ENCODE measurements around the gene TRIM33. TPM values are rescaled to one million over a fixed set of nuclear protein-coding genes. Genes with fewer than 3 reads are reported as not detected.
A peak's percentile ranks its signal among the peaks of the same experiment; 100 is the strongest.
"Not testable (repeated sequence)": the region's sequence is repeated elsewhere in the genome, so short reads cannot be mapped to it uniquely, and the experiment has no call there.

The TRIM33 gene
- total and polyA plus RNA-seq, 2 experiments from 2014 or later, result 10.6 to 17.6 TPM

GRCh38 chr1:114492978-114493377 is 18.0 kb downstream of the TRIM33 start:
- Histone ChIP-seq H4K20me1 (ENCODE audit: insufficient read depth) (peaks cover 14% of the 10 kb centered on the region; the same call in 1 of the 2 replicates), H3K9me3 (ENCODE audit: low read depth) (no peaks in the 10 kb centered on the region), H3K4me3 (no peak overlapping the region), H3K4me1 (ENCODE audit: insufficient read depth) (no peaks in the 10 kb centered on the region; the same call in 1 of the 2 replicates), H3K36me3 (ENCODE audit: low read depth) (no peaks in the 10 kb centered on the region), H3K27ac (no peak overlapping the region), H3K79me2 (ENCODE audit: insufficient read depth) (peaks cover 100% of the 10 kb centered on the region), H2AFZ (no peak overlapping the region), H3K4me2 (ENCODE audit: unreplicated experiment) (no peak overlapping the region), H3F3A (ENCODE audit: insufficient read depth) (peaks cover 13% of the 10 kb centered on the region; the same call in 1 of the 2 replicates), H3K9me2 (ENCODE audit: insufficient read depth) (no peaks in the 10 kb centered on the region), H3K9ac (no peak overlapping the region), H3K27me3 (replicated peaks; ENCODE audit: insufficient read depth) (no peaks in the 10 kb centered on the region)
- in situ Hi-C loops (cut with MboI), result no loop called here
- DNase-seq, result no peak
- TF ChIP-seq EZH2phosphoT487 (IDR thresholded peaks at IDR 0.05; ENCODE audit: insufficient read depth, low read depth) (no peak), EZH2 (IDR thresholded peaks at IDR 0.05; ENCODE audit: insufficient read depth, poor library complexity, severe bottlenecking) (no peak)
- WGBS, 2 experiments (ENCODE audit: low coverage in 1 of 2, low lambda C conversion rate in 2 of 2, missing lambda C conversion rate in 2 of 2), result 92 to 100% methylated on average over 1 of the region's 1 CpG

GRCh38 chr1:114490274-114490693 is 20.7 kb downstream of the TRIM33 start:
- H3K36me3 ChIP-seq (ENCODE audit: low read depth), result no peaks in the 10 kb centered on the region
- peaks cover 13% of the 10 kb centered on the region; the same call in 1 of the 2 replicates for H3F3A ChIP-seq (ENCODE audit: insufficient read depth)
- 10 to 13% methylated on average over 1 of the region's 1 CpG for WGBS, 2 experiments (ENCODE audit: low coverage in 1 of 2, low lambda C conversion rate in 2 of 2, missing lambda C conversion rate in 2 of 2)
- H3K79me2 ChIP-seq (ENCODE audit: insufficient read depth), result peaks cover 99% of the 10 kb centered on the region
- no peak overlapping the region for H3K9ac ChIP-seq
- H3K4me2 ChIP-seq (ENCODE audit: unreplicated experiment), result no peak overlapping the region
- in situ Hi-C loops (cut with MboI), result no loop called here
- no peaks in the 10 kb centered on the region for H3K9me3 ChIP-seq (ENCODE audit: low read depth)
- no peaks in the 10 kb centered on the region; the same call in 1 of the 2 replicates for H3K4me1 ChIP-seq (ENCODE audit: insufficient read depth)
- TF ChIP-seq EZH2phosphoT487 (IDR thresholded peaks at IDR 0.05; ENCODE audit: insufficient read depth, low read depth) (no peak), EZH2 (IDR thresholded peaks at IDR 0.05; ENCODE audit: insufficient read depth, poor library complexity, severe bottlenecking) (no peak)
- H3K4me3 ChIP-seq, result no peak overlapping the region
- no peaks in the 10 kb centered on the region for H3K9me2 ChIP-seq (ENCODE audit: insufficient read depth)
- no peak overlapping the region for H3K27ac ChIP-seq
- H3K27me3 ChIP-seq (replicated peaks; ENCODE audit: insufficient read depth), result no peaks in the 10 kb centered on the region
- H2AFZ ChIP-seq, result no peak overlapping the region
- peak; percentile 21 for DNase-seq
- H4K20me1 ChIP-seq (ENCODE audit: insufficient read depth), result peaks cover 18% of the 10 kb centered on the region; the same call in 1 of the 2 replicates

GRCh38 chr1:114488739-114489138 is 22.3 kb downstream of the TRIM33 start:
- no peaks in the 10 kb centered on the region for H3K9me3 ChIP-seq (ENCODE audit: low read depth)
- H3K79me2 ChIP-seq (ENCODE audit: insufficient read depth), result peaks cover 99% of the 10 kb centered on the region
- no peak overlapping the region for H3K4me2 ChIP-seq (ENCODE audit: unreplicated experiment)
- H4K20me1 ChIP-seq (ENCODE audit: insufficient read depth), result peaks cover 18% of the 10 kb centered on the region
- no peaks in the 10 kb centered on the region for H3K9me2 ChIP-seq (ENCODE audit: insufficient read depth)
- no peaks in the 10 kb centered on the region for H3K27me3 ChIP-seq (replicated peaks; ENCODE audit: insufficient read depth)
- no peaks in the 10 kb centered on the region for H3K36me3 ChIP-seq (ENCODE audit: low read depth)
- TF ChIP-seq EZH2phosphoT487 (IDR thresholded peaks at IDR 0.05; ENCODE audit: insufficient read depth, low read depth), result no peak
- H3F3A ChIP-seq (ENCODE audit: insufficient read depth), result peaks cover 13% of the 10 kb centered on the region; the same call in 1 of the 2 replicates
- no peak overlapping the region for H3K4me3 ChIP-seq
- no peak for DNase-seq
- no peaks in the 10 kb centered on the region; the same call in 1 of the 2 replicates for H3K4me1 ChIP-seq (ENCODE audit: insufficient read depth)
- no peak overlapping the region for H2AFZ ChIP-seq
- no peak overlapping the region for H3K27ac ChIP-seq
- in situ Hi-C loops (cut with MboI), result no loop called here
- 75 to 83% methylated on average over 2 of the region's 2 CpGs for WGBS, 2 experiments (ENCODE audit: low coverage in 1 of 2, low lambda C conversion rate in 2 of 2, missing lambda C conversion rate in 2 of 2)
- H3K9ac ChIP-seq, result no peak overlapping the region

- no peak overlapping the region for H3K27ac ChIP-seq
- H3K36me3 ChIP-seq (ENCODE audit: low read depth), result no peaks in the 10 kb centered on the region
- no peak overlapping the region for H3K4me2 ChIP-seq (ENCODE audit: unreplicated experiment)
- no peak overlapping the region for H3K4me3 ChIP-seq
- H2AFZ ChIP-seq, result no peak overlapping the region
- H3K79me2 ChIP-seq (ENCODE audit: insufficient read depth), result peaks cover 99% of the 10 kb centered on the region
- no peak overlapping the region for H3K9ac ChIP-seq
- peaks cover 2% of the 10 kb centered on the region; the same call in 1 of the 2 replicates for H3F3A ChIP-seq (ENCODE audit: insufficient read depth)
- H3K9me2 ChIP-seq (ENCODE audit: insufficient read depth), result no peaks in the 10 kb centered on the region
- in situ Hi-C loops (cut with MboI), result no loop called here
- H4K20me1 ChIP-seq (ENCODE audit: insufficient read depth), result peaks cover 9% of the 10 kb centered on the region
- H3K9me3 ChIP-seq (ENCODE audit: low read depth), result no peaks in the 10 kb centered on the region
- no peaks in the 10 kb centered on the region; the same call in 1 of the 2 replicates for H3K4me1 ChIP-seq (ENCODE audit: insufficient read depth)
- H3K27me3 ChIP-seq (replicated peaks; ENCODE audit: insufficient read depth), result no peaks in the 10 kb centered on the region
- peak; percentile 26 for DNase-seq
- TF ChIP-seq EZH2 (IDR thresholded peaks at IDR 0.05; ENCODE audit: insufficient read depth, poor library complexity, severe bottlenecking) (no peak), EZH2phosphoT487 (IDR thresholded peaks at IDR 0.05; ENCODE audit: insufficient read depth, low read depth) (no peak)
Observed at GRCh38 chr1:114485286-114485685, 25.7 kb downstream of the TRIM33 start.

- WGBS, 2 experiments (ENCODE audit: low coverage in 1 of 2, low lambda C conversion rate in 2 of 2, missing lambda C conversion rate in 2 of 2), result 96 to 100% methylated on average over 3 of the region's 3 CpGs
- DNase-seq, result no peak
- Histone ChIP-seq H3F3A (ENCODE audit: insufficient read depth) (no peaks in the 10 kb centered on the region), H3K79me2 (ENCODE audit: insufficient read depth) (peaks cover 98% of the 10 kb centered on the region), H2AFZ (no peak overlapping the region), H3K36me3 (ENCODE audit: low read depth) (no peaks in the 10 kb centered on the region), H3K9ac (no peak overlapping the region), H3K27ac (no peak overlapping the region), H4K20me1 (ENCODE audit: insufficient read depth) (peaks cover 4% of the 10 kb centered on the region; the same call in 1 of the 2 replicates), H3K9me2 (ENCODE audit: insufficient read depth) (no peaks in the 10 kb centered on the region), H3K4me2 (ENCODE audit: unreplicated experiment) (no peak overlapping the region), H3K4me3 (no peak overlapping the region), H3K27me3 (replicated peaks; ENCODE audit: insufficient read depth) (no peaks in the 10 kb centered on the region), H3K4me1 (ENCODE audit: insufficient read depth) (no peaks in the 10 kb centered on the region), H3K9me3 (ENCODE audit: low read depth) (no peaks in the 10 kb centered on the region)
- TF ChIP-seq EZH2 (IDR thresholded peaks at IDR 0.05; ENCODE audit: insufficient read depth, poor library complexity, severe bottlenecking), result no peak
- TF ChIP-seq EZH2phosphoT487 (IDR thresholded peaks at IDR 0.05; ENCODE audit: insufficient read depth, low read depth), result no peak
- in situ Hi-C loops (cut with MboI), result no loop called here
Observed at GRCh38 chr1:114482585-114482984, 28.4 kb downstream of the TRIM33 start.

- DNase-seq; H3F3A ChIP-seq (ENCODE audit: insufficient read depth); H3K27me3 ChIP-seq (replicated peaks; ENCODE audit: insufficient read depth); H3K4me3 ChIP-seq; H3K36me3 ChIP-seq (ENCODE audit: low read depth); H3K4me2 ChIP-seq (ENCODE audit: unreplicated experiment); H2AFZ ChIP-seq; H3K27ac ChIP-seq; H3K9me3 ChIP-seq (ENCODE audit: low read depth); H3K9ac ChIP-seq; H3K9me2 ChIP-seq (ENCODE audit: insufficient read depth); H4K20me1 ChIP-seq (ENCODE audit: insufficient read depth); in situ Hi-C loops (cut with MboI): not testable (repeated sequence)
- Histone ChIP-seq H3K4me1 (ENCODE audit: insufficient read depth) (peaks cover 11% of the 10 kb centered on the region), H3K79me2 (ENCODE audit: insufficient read depth) (peaks cover 98% of the 10 kb centered on the region)
- 94 to 95% methylated on average over 10 to 17 of the region's 17 CpGs for WGBS, 2 experiments (ENCODE audit: low coverage in 1 of 2, low lambda C conversion rate in 2 of 2, missing lambda C conversion rate in 2 of 2)
Observed at GRCh38 chr1:114479636-114480035, 31.4 kb downstream of the TRIM33 start.

All from GM23248 (cell line).